Stimulated activated CD4-positive, alpha-beta T cell treated with anti-CD3 and anti-CD28 coated beads, TNF-alpha, amount 100 ng/mL, for 1 hour (primary cell): ENCODE data around the gene SOX12.

Experiments used
- DNase-seq, 3 donors: peaks; one replicate each; pipeline ENCODE4 v3.0.0-alpha.2; 2020; ENCODE audit warnings: low read depth in 3 of 3, low spot score in 1 of 3

SOX12 gene

DNA sequence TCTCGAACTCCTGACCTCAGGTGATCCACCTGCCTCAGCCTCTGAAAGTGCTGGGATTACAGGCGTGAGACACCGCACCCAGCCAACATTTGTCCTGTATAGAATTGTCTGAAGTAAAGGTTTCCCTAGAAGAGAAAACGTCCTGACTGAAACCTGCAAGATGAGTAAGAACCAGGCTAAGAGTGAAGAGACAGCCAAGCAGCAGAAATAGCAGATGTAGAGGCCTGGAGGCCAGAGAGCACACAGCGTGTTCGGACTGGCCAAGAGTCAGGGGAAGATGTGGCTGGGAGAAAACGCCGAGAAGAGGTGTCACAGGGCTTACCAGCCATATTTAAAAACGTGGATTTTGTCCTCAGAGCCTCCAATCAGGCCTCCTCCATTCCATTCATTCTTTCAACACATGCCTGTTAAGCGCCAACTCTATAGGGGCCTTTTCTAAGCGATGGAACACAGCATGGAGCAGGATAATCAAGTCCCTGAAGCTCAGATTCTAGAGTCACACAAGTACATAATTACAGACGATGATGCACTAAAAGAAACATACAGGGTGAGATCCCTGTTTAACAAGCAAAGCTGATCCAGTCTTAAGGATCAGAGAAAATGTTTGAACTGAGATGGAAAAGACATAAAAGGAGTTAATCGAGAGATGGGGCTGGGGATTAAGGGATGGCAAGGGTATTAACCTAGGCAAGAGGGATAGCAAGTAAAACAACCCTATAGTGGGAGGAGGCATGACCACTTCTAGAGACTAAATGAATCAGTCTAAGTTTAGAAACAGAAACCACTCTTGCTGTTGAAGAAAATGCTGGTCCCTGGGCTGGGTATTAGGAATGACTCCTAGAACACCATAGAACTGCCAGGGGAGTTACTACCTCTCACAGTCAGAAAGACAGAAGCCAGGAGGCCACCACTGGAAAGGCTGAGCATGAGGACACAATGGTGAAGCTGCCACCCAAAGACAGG, 23.2 kb upstream of the SOX12 start:
- DNase-seq, result no peak

DNA sequence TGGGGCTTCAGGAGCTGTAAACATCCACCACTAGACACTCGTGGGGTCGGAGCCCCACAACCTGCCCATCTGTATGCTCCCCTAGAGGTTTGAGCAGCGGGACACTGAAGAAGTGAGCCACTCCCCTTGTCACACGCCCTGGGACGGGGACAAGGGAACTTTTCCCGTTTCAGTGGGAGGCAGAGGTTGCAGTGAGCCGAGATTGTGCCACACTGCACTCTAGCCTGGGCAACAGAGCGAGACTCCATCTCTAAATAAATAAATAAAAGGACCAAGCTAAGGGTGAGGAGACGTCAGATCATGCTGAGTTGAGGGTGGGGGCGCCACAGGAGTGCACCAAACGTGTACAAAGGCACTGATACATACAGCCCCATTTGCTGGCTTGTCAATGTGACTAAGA, 19.6 kb upstream of the SOX12 start:
- DNase-seq, result no peak

DNA sequence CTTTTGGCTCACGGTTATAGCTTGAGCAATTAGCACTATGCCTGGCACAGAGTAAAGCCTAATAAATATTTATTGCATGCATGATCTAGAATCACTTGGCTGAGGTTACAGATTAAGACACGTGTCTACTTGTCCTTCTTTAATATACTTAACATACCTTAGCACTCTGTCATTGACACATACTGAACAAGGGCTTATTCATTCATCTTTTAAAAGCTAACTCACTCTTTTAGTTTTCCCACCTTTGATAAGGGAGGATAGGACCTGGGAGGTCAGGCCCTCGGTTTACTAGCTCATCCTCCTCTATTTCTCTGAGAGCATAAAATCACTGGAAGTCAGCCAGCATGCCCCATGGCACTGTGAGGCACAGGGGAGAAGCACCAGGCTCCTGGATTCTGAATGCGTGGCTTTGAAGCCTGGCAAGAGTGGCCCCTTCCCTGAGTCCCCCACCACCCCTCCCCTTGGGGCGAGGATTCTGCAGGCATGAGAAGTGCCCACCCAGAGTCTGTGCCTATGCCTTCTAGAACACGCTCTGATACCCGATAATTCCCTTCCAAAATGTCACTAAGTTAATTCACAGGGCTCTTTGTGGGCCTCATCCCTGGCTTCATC, 16.8 kb upstream of the SOX12 start:
- DNase-seq, result no peak

DNA sequence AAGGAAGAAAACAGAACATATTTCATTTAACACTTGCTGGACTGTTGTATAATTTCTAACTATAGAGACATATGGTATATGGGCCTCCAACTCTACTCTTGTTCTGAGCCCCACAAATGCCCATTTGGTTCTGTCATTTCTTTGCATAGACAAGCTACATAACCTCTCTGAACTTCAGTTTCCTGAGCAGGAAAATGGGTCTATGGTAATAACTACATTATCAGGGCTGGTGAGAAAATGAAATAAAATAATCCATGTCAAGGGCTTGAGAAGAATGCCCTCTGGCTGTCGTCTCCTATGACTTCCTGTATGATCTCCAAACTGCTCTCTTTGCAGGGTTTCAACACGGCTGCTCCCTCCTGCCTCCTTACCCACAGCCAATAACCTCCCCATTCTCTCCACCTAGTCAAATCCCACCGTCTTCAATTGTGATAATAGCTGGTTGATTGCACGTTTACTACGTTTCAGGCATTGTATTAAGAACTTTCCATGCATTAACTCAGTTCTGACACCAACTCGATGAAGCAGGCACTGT, 16.0 kb upstream of the SOX12 start:
- DNase-seq, result no peak

DNA sequence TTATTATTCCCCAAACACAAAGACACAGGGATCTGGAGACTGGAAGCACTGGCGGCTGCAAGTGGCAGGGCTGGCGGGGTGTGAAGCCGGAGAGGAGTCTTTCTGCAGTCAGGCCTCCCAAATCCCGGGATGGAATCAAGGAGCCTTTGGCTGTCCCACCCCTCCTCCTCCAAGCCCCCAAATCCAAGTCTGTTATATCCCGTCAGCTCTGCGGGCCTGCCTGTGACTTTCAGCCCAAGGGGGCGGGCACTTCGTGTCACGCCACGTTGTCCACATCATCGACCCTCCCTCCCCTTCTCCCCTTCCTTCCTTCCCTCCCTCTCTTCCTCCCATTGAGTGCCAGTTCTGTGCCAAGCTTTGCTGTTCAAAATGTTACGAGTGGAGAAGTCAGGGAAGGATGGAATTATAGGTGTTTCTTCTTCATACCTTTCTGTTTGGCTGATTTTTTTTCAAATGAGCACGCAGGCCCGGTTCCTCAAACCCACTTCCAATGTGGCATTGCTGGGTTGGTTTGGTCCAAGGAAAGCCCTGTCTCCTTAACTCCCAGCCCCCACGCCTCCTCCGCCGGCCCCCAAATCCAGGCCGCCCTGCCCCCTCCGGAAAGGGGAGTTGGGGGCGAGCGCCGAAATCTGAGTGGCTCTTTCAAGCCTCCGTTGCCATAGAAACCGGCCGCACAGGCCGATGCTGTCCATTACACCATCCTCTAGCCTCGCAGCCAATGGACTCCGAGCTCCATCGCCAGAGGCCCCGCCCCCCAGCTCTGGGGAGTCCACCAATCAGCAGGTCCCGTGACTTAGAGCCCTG, 15.3 kb upstream of the SOX12 start:
- peak in 1 of 3 donors; percentile 70 for DNase-seq

DNA sequence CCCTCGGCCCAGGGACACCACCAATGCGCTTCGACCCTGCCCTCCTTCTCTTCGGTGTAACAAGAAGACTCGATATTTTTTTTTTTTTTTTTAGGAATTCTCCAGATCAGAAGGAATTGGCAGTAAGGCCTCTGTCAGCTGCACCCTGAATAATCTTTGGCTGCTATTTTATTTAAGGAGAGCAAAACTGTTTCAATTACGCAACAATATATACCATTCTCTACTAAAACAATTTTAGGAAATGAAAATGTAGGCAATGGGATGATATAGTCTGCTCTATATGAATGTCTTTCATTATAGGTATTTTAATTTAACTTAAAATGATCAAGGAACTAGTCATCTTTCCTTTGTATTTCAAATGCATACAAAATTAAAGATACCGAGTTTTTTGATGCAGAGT, 14.7 kb upstream of the SOX12 start:
- no peak for DNase-seq

DNA sequence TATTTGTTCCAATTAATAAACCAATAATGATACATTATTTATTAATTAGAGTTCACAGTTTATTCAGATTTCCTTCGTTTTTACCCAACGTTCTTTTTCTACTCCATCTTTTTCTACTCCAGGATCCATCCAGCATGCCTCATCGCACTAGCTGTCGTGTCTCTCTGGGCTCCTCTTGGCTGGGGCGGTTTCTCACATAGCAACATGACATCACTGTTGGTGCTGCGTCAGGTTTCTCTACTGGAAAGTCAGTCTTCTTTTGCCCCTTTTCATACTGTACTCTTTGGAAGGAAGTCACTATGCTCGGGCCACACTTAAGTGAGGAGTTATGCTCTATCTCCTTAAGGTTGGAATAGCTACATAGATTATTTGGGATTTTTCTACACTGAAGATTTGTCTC, 13.7 kb upstream of the SOX12 start:
- no peak for DNase-seq

DNA sequence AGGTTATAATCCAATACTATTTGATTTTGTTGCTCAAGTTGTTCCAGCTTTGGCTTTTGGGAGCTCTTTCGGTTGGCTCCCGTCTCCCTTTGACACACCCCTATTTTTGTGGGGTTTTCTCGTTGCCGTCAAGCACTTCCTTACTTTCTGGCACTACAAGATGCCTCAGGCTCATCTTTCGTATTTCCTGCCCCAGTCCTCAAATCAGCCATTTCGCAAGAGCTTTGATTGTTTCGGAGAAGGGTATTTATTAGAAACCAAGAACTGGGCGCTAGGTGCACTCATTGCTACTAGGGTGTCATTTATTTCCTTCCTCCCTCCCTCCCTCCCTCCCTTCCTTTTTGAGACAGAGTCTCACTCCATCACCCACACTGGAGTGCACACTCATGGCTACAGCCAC, 13.3 kb upstream of the SOX12 start:
- DNase-seq, result no peak

DNA sequence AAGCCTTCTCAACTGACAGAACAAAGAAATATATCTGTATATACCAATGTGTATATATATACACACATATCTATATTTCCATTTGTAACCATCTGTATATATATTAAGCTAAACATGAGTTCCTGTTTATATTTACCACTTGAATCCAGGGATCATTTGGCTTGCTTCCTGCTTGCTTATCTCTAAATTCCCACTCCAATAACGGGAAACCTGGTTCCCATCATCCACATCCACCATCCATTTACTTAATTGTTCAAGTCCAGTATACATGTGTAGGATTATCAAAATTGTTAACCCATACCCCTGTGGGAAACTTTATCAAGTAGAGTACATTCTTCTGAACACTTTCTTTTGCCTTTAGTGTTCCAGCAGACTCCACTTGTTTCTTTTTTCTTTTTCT, 12.5 kb upstream of the SOX12 start:
- no peak for DNase-seq

DNA sequence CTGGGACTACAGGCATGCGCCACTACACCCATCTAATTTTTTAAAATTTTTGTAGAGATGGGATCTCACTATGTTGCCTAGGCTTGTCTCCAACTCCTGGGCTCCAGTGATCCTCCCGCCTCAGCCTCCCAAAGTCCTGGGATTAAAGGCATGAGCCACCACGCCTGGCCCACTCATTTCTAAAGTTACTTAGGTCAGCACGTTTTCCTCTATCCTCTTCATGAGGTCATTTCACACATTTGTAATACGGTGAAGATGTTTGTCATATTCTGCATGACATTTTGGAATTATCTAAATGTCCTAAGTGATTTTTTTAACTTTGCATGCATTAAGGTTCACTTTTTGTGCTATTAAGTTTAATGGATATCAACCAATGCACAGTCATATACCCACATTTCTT, 11.9 kb upstream of the SOX12 start:
- no peak for DNase-seq

DNA sequence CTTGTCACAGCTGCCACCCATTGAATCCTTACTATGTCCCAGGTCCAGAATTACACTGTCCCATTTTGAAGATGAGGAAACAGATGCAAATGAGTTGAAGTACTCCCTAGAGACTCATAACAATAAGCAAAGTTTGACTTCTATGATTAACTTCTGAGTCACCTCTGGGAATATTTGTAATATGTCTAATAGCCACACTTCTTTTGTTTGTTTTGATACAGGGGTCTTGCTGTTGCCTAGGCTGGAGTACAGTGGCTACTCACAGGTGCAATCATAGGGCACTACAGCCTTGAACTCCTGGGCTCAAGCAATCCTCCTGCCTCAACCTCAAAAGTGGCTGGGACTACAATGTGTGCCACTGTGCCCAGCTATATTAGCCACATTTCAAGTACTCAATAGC, 11.4 kb upstream of the SOX12 start:
- DNase-seq, result no peak

DNA sequence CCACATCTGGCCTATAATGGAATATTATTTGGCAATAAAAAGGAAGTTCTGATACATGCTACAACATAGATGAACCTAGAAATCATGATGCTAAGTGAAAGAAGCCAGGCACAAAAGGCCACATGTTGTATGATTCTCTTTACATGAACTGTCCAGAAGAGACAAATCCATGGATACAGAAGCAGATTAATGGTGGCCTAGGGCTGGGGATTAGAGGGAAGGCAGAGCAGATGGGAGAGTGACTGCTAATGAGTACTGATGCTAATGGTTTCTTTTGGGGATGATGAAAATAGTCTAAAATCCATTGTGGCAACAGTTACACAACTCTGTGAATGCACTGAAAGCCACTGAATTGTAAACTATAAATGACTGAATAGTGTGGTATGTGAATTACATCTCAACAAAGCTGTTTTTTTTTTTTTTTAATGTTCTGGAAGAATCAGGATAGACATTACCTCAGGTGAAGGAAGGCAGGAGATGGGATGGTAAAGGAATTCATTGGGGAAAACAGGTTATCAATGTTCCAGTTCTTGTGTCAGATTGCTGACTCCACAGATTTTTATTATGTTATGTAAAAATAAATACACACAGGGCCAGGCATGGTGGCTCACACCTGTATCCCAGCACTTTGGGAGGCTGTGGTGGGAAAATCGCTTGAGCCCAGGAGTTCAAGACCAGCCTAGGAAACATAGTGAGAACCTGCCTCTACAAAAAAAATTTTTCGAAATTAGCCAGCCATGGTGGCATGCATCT, 8.9 kb upstream of the SOX12 start:
- no peak for DNase-seq

DNA sequence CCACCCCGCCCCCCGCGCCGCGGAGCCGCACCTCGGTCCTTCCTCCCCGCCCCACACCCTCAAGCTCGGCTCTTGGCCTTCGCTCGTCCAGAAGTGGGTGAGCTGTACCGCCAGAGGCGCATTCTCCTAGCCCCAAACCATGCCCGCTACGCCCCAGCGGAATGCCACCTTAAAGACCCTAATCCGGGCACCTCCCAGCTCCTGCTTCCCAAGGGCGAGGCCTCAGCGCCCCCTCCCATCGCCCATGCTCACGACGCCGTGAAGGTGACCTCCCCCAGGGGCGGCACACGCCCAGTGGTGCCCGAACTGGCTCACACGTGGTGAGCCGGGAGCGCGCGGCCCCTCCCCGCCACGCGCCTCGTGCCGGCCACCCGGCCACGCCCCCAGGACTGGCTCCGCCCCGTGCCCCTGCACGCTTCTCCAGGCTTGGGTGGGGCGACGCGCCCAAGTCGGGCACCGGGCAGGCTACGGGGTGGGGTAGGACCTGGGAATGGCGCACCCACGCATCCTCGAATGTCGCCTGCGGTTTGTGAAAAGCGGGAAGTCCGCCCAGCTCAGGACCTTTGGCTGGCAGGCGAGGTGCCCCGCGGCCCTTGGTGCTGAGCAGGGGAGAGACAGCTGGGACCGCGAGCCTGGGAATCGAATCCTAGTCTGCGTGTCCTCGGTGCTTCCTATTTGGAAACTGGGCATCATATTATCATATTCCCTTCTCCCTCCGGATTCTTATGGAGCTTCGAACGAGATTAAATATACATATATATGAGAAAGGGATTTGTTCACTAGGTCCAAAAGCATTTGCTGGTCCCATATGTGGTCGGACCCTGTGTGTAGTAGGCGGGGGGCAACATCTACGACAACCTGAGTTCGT, 941 bp upstream of the SOX12 start:
- peak; percentile 62 to 93 (median 69) for DNase-seq

DNA sequence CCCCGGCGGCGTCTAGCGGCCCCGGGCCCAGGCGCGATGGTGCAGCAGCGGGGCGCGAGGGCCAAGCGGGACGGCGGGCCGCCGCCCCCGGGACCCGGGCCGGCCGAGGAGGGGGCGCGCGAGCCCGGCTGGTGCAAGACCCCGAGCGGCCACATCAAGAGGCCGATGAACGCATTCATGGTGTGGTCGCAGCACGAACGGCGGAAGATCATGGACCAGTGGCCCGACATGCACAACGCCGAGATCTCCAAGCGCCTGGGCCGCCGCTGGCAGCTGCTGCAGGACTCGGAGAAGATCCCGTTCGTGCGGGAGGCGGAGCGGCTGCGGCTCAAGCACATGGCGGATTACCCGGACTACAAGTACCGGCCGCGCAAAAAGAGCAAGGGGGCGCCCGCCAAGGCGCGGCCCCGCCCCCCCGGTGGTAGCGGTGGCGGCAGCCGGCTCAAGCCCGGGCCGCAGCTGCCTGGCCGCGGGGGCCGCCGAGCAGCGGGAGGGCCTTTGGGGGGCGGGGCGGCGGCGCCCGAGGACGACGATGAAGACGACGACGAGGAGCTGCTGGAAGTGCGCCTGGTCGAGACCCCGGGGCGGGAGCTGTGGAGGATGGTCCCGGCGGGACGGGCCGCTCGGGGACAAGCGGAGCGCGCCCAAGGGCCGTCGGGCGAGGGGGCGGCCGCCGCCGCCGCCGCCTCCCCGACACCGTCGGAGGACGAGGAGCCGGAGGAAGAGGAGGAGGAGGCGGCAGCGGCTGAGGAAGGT, 715 bp downstream of the SOX12 start:
- DNase-seq, result peak in 1 of 3 donors; percentile 36

DNA sequence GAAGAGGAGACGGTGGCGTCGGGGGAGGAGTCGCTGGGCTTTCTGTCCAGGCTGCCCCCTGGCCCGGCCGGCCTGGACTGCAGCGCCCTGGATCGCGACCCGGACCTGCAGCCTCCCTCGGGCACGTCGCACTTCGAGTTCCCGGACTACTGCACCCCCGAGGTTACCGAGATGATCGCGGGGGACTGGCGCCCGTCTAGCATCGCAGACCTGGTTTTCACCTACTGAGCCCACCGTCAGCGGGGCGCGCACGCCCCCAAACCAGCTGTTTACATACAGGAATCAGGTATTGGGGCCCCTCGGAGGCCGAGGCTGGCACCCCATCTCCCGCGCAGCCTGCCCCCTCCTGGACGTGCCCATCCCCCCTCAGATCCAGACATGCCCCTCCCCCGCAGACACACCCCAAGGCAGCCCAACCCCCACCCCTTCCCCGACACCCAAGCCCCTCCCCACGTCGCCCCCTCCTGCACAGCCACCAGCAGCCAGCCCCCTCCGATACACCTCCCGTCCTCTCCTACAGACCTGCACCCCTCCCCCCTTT, 1.4 kb downstream of the SOX12 start:
- DNase-seq, result no peak

DNA sequence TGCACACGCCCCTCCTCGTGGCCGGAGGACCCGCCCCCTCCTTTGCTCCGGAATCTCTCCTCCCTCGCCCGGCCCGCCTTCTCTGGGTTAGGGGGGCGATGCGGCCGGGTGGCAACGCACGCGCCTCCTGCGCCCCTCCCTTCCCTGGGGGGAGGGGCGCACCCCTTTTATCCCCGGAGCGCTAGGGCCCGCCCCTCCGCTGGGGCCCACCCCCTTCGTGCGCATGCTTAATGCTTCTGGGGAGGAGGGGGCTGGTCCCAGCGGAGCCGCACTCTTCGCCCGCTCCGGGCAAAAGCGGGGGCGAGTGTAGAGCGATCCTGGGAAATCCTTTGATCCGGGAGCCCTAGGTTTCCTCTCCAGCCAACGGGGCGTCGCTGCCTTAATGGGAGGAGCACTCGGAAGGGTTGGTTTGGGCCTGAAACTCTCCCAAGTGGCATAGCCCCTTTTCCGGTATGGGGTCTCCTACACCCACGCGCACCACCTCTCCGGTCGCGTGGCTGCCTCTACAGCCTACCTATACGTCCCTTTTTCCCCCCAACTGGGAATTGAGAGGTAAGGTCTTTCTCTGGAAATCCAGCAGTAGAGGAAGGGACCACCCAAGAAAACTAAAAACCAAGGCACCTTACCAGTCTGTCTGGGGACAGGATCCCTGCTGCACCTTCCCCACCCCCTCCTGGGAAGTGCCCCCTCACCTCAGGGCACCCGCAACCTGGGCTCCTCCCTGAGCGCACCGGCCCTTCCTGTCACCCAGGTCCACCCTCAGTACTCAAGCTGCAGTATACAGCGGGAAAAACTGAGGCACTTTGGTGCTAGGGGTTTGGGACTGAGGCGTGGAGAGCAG, 2.1 kb downstream of the SOX12 start:
- DNase-seq, result peak; percentile 13 to 57 (median 56)

DNA sequence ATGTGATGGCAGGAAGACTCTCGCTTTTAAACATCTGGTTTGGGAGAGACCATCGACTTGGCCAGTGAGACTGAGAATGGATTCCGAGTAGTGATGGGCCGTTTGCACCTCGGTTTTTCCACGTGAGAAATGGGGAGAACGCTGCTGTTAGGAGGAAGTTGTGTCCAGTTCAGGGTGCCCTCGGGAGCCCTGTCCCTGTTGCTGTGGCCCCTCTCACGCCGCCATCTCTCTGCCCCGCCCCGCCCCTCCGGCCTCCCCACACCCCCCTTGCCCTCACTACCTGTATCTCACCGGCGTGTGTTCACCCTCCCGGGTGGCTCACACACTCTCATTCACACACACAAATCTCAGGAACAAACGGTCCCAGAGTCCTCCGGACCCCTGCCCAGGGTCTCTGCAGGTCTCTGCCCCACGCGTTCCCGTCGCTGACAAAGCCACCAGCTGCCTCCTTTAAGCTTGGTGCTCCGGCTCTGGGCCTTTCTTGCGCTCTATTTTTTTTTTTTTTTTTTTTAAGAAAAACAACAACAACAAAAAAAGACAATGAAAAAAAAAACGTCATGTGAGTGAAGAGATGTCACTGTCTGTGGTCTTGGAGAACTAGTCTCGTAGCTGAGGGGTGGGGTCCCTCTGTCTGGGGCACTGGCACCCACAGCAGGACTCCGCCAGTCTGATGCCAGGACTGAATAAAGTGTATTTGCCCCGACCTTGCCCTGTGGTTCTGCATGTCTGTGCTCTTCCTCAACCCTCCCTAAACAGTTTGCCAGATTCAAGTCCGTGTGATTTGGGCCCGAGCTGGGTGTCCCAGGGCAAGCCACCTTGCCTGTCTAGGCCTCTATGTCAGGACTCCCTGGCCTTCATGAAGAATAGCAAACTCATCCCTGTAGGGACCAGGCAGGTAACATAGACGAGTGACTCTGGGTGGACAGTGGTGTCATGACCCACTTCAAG, 2.9 kb downstream of the SOX12 start:
- DNase-seq, result no peak
